Osteoblast (primary cell): ENCODE results near the gene CCND2. TPM values are rescaled to one million over a fixed set of nuclear protein-coding genes. Genes with fewer than 3 reads are reported as not detected.

ENCODE experiments used
- DNase-seq: peaks from one replicate; pipeline ENCODE4 v3.0.0; 2011; ENCODE audit warnings: low spot score, mixed read lengths; ENCODE audit not compliant: insufficient read length; ENCODE audit errors: missing footprints
- H2AFZ ChIP-seq: 2 replicates; pipeline ENCODE4 v1.6.0; 2011; ENCODE audit warnings: mild to moderate bottlenecking, low read length
- H3K27ac ChIP-seq: 2 replicates; pipeline ENCODE4 v1.5.1; 2011; ENCODE audit warnings: mild to moderate bottlenecking, low read depth, low read length, moderate library complexity
- H3K27me3 ChIP-seq: 2 replicates; pipeline ENCODE4 v1.6.0; 2012; ENCODE audit warnings: mild to moderate bottlenecking, control low read depth, inconsistent platforms, low read length, moderate library complexity; ENCODE audit not compliant: insufficient read depth
- H3K36me3 ChIP-seq: 2 replicates; pipeline ENCODE4 v1.5.1; 2011; ENCODE audit warnings: mild to moderate bottlenecking, low read length, control low read depth, moderate library complexity; ENCODE audit not compliant: insufficient read depth
- H3K4me1 ChIP-seq: 2 replicates; pipeline ENCODE4 v1.5.1; 2011; ENCODE audit warnings: mild to moderate bottlenecking, low read length, control low read depth, moderate library complexity; ENCODE audit not compliant: insufficient read depth
- H3K4me2 ChIP-seq: 2 replicates; pipeline ENCODE4 v1.6.0; 2011; ENCODE audit warnings: mild to moderate bottlenecking, low read length; ENCODE audit not compliant: insufficient read depth
- H3K4me3 ChIP-seq: fragments of 200-600 bp; sonication (generic); 3 replicates; pipeline ENCODE4 v1.5.1; 2012; ENCODE audit warnings: mild to moderate bottlenecking, low read length, inconsistent platforms; ENCODE audit not compliant: insufficient read depth
- H3K79me2 ChIP-seq: 2 replicates; pipeline ENCODE4 v1.6.0; 2012; ENCODE audit warnings: mild to moderate bottlenecking, low read length, control low read depth, inconsistent platforms; ENCODE audit not compliant: insufficient read depth
- H3K9me3 ChIP-seq: 2 replicates; pipeline ENCODE4 v1.5.1; 2011; ENCODE audit warnings: low read depth, low read length, control low read depth
- H4K20me1 ChIP-seq: 2 replicates; pipeline ENCODE4 v1.6.0; 2012; ENCODE audit warnings: mild to moderate bottlenecking, low read length, control low read depth; ENCODE audit not compliant: insufficient read depth
- CTCF ChIP-seq: IDR thresholded peaks from 2 replicates; pipeline ENCODE4 v1.5.1; 2011; ENCODE audit warnings: mild to moderate bottlenecking, low read depth, low read length, moderate library complexity; ENCODE audit errors: extremely low read depth
- total RNA-seq: library from RNA; depleted of rRNA; stranded (reverse); fragments of >200 nt; gene quantifications from 2 replicates; pipeline ENCODE4 v1.2.3, GENCODE V29; 2012

The CCND2 gene
- total RNA-seq, 1 donor, result 2.5 TPM

GRCh38 chr12:4240161-4240783 is 33.3 kb upstream of the CCND2 start:
- no peaks in the 10 kb centered on the region for H4K20me1 ChIP-seq

GRCh38 chr12:4240981-4241380 is 32.6 kb upstream of the CCND2 start:
- no peak overlapping the region for H3K4me3 ChIP-seq
- H3K36me3 ChIP-seq, result no peaks in the 10 kb centered on the region
- H3K4me2 ChIP-seq, result no peak overlapping the region
- no peaks in the 10 kb centered on the region for H3K79me2 ChIP-seq
- H3K9me3 ChIP-seq, result no peaks in the 10 kb centered on the region
- no peaks in the 10 kb centered on the region for H4K20me1 ChIP-seq
- no peak for TF ChIP-seq CTCF
- no peak for DNase-seq
- no peak overlapping the region for H2AFZ ChIP-seq
- H3K27me3 ChIP-seq, result no peaks in the 10 kb centered on the region
- H3K27ac ChIP-seq, result no peak overlapping the region
- H3K4me1 ChIP-seq, result no peaks in the 10 kb centered on the region

More at GRCh38 chr12:4240161-4240783, 33.3 kb upstream of the CCND2 start:
- H3K4me2 ChIP-seq, result no peak overlapping the region
- H2AFZ ChIP-seq, result no peak overlapping the region
- no peaks in the 10 kb centered on the region for H3K79me2 ChIP-seq
- H3K27ac ChIP-seq, result no peak overlapping the region
- no peaks in the 10 kb centered on the region for H3K4me1 ChIP-seq
- no peaks in the 10 kb centered on the region for H3K27me3 ChIP-seq
- no peak for DNase-seq
- no peak for TF ChIP-seq CTCF
- H3K4me3 ChIP-seq, result no peak overlapping the region
- H3K9me3 ChIP-seq, result no peaks in the 10 kb centered on the region
- H3K36me3 ChIP-seq, result no peaks in the 10 kb centered on the region

- Histone ChIP-seq H3K4me2 (no peak overlapping the region), H3K79me2 (no peaks in the 10 kb centered on the region), H3K27ac (no peak overlapping the region), H3K27me3 (no peaks in the 10 kb centered on the region), H3K9me3 (no peaks in the 10 kb centered on the region), H3K36me3 (no peaks in the 10 kb centered on the region), H3K4me1 (no peaks in the 10 kb centered on the region), H4K20me1 (no peaks in the 10 kb centered on the region), H3K4me3 (no peak overlapping the region), H2AFZ (no peak overlapping the region)
- no peak for TF ChIP-seq CTCF
- DNase-seq, result no peak
Observed at GRCh38 chr12:4241592-4241991, 32.0 kb upstream of the CCND2 start.

- Histone ChIP-seq H3K36me3 (no peaks in the 10 kb centered on the region), H4K20me1 (no peaks in the 10 kb centered on the region), H3K79me2 (no peaks in the 10 kb centered on the region), H3K4me3 (no peak overlapping the region), H3K9me3 (no peaks in the 10 kb centered on the region), H3K4me1 (no peaks in the 10 kb centered on the region), H2AFZ (no peak overlapping the region), H3K4me2 (no peak overlapping the region), H3K27me3 (no peaks in the 10 kb centered on the region), H3K27ac (no peak overlapping the region)
- DNase-seq, result no peak
- no peak for TF ChIP-seq CTCF
Observed at GRCh38 chr12:4242595-4242994, 31.0 kb upstream of the CCND2 start.
